Muscle layer of colon (tissue), 2 donors: Measurements from ENCODE around the gene FLNC.

ENCODE experiments used
- H3K27ac ChIP-seq: one replicate; pipeline ENCODE4 v1.7.0; 2013; ENCODE audit warnings: low read depth, mild to moderate bottlenecking, low read length, moderate library complexity
- H3K27me3 ChIP-seq, 2 donors: one replicate each; pipeline ENCODE4 v1.7.0; 2013; ENCODE audit warnings: low read length in 2 of 2, mild to moderate bottlenecking in 2 of 2; ENCODE audit not compliant: insufficient read depth in 2 of 2, control insufficient read depth in 1 of 2
- H3K36me3 ChIP-seq: one replicate; pipeline ENCODE4 v1.7.0; 2013; ENCODE audit warnings: mild to moderate bottlenecking, low read length; ENCODE audit not compliant: insufficient read depth
- H3K4me1 ChIP-seq: one replicate; pipeline ENCODE4 v1.7.0; 2013; ENCODE audit warnings: mild to moderate bottlenecking, low read length; ENCODE audit not compliant: insufficient read depth
- H3K4me3 ChIP-seq, 2 donors: one replicate each; pipeline ENCODE4 v1.7.0; 2013; ENCODE audit warnings: low read length in 2 of 2, low read depth in 1 of 2, mild to moderate bottlenecking in 1 of 2, moderate library complexity in 1 of 2
- H3K9ac ChIP-seq: one replicate; pipeline ENCODE4 v1.7.0; 2013; ENCODE audit warnings: low read length
- H3K9me3 ChIP-seq: one replicate; pipeline ENCODE4 v1.7.0; 2013; ENCODE audit warnings: mild to moderate bottlenecking, low read length
- donor health status: abdominal sarcoma.
- donor health status: Adenocarcinoma of cecum.

The FLNC gene

GRCh38 chr7:128842674-128843641, 12.8 kb downstream of the FLNC start:
- Histone ChIP-seq H3K27ac (peak overlapping the region; percentile 2), H3K4me1 (no peaks in the 10 kb centered on the region)

GRCh38 chr7:128843938-128844621, 13.9 kb downstream of the FLNC start:
- peaks cover 100% of the 10 kb centered on the region for H3K36me3 ChIP-seq

More at GRCh38 chr7:128842674-128843641, 12.8 kb downstream of the FLNC start:
- no peak overlapping the region for H3K9ac ChIP-seq
- H3K27me3 ChIP-seq = no peaks in the 10 kb centered on the region
- H3K4me3 ChIP-seq = no peak overlapping the region
- peaks cover 100% of the 10 kb centered on the region for H3K36me3 ChIP-seq
- no peaks in the 10 kb centered on the region for H3K9me3 ChIP-seq

GRCh38 chr7:128844777-128845311, 14.6 kb downstream of the FLNC start:
- Histone ChIP-seq H3K9me3 (no peaks in the 10 kb centered on the region), H3K9ac (no peak overlapping the region), H3K4me1 (no peaks in the 10 kb centered on the region), H3K27me3 (no peaks in the 10 kb centered on the region), H3K36me3 (peaks cover 100% of the 10 kb centered on the region), H3K27ac (no peak overlapping the region), H3K4me3 (no peak overlapping the region)

More at GRCh38 chr7:128843938-128844621, 13.9 kb downstream of the FLNC start:
- Histone ChIP-seq H3K27me3 (no peaks in the 10 kb centered on the region), H3K4me3 (no peak overlapping the region), H3K9me3 (no peaks in the 10 kb centered on the region), H3K27ac (no peak overlapping the region), H3K9ac (no peak overlapping the region), H3K4me1 (no peaks in the 10 kb centered on the region)

GRCh38 chr7:128845475-128845874, 15.3 kb downstream of the FLNC start:
- no peak overlapping the region for H3K4me3 ChIP-seq
- peaks cover 100% of the 10 kb centered on the region for H3K36me3 ChIP-seq
- H3K27ac ChIP-seq = no peak overlapping the region
- no peak overlapping the region for H3K9ac ChIP-seq
- no peaks in the 10 kb centered on the region for H3K4me1 ChIP-seq
- no peaks in the 10 kb centered on the region for H3K27me3 ChIP-seq
- H3K9me3 ChIP-seq = no peaks in the 10 kb centered on the region

- Histone ChIP-seq H3K27ac (no peak overlapping the region), H3K36me3 (peaks cover 100% of the 10 kb centered on the region)
Observed at GRCh38 chr7:128845987-128846386, 15.8 kb downstream of the FLNC start.

GRCh38 chr7:128846781-128847444, 16.7 kb downstream of the FLNC start:
- Histone ChIP-seq H3K27ac (no peak overlapping the region), H3K4me1 (no peaks in the 10 kb centered on the region), H3K27me3 (no peaks in the 10 kb centered on the region), H3K9me3 (no peaks in the 10 kb centered on the region), H3K36me3 (peaks cover 100% of the 10 kb centered on the region), H3K9ac (no peak overlapping the region), H3K4me3 (no peak overlapping the region)

More at GRCh38 chr7:128845987-128846386, 15.8 kb downstream of the FLNC start:
- Histone ChIP-seq H3K4me1 (no peaks in the 10 kb centered on the region), H3K9ac (no peak overlapping the region), H3K4me3 (no peak overlapping the region), H3K9me3 (no peaks in the 10 kb centered on the region), H3K27me3 (no peaks in the 10 kb centered on the region)

GRCh38 chr7:128847721-128848211, 17.6 kb downstream of the FLNC start:
- H3K27ac ChIP-seq = no peak overlapping the region
- no peaks in the 10 kb centered on the region for H3K4me1 ChIP-seq
- H3K36me3 ChIP-seq = peaks cover 100% of the 10 kb centered on the region

GRCh38 chr7:128848289-128849155, 18.3 kb downstream of the FLNC start:
- Histone ChIP-seq H3K4me1 (no peaks in the 10 kb centered on the region), H3K27ac (no peak overlapping the region), H3K4me3 (no peak overlapping the region), H3K9me3 (no peaks in the 10 kb centered on the region), H3K36me3 (peaks cover 100% of the 10 kb centered on the region), H3K9ac (no peak overlapping the region), H3K27me3 (no peaks in the 10 kb centered on the region)

More at GRCh38 chr7:128847721-128848211, 17.6 kb downstream of the FLNC start:
- H3K27me3 ChIP-seq = no peaks in the 10 kb centered on the region
- no peaks in the 10 kb centered on the region for H3K9me3 ChIP-seq
- no peak overlapping the region for H3K4me3 ChIP-seq
- no peak overlapping the region for H3K9ac ChIP-seq

GRCh38 chr7:128849156-128849515, 18.9 kb downstream of the FLNC start:
- no peak overlapping the region for H3K9ac ChIP-seq
- peaks cover 100% of the 10 kb centered on the region for H3K36me3 ChIP-seq
- H3K27ac ChIP-seq = no peak overlapping the region

GRCh38 chr7:128849804-128850490, 19.7 kb downstream of the FLNC start:
- no peak overlapping the region for H3K27ac ChIP-seq
- H3K27me3 ChIP-seq = no peaks in the 10 kb centered on the region
- no peak overlapping the region for H3K9ac ChIP-seq
- H3K9me3 ChIP-seq = no peaks in the 10 kb centered on the region
- H3K36me3 ChIP-seq = peaks cover 98% of the 10 kb centered on the region
- no peak overlapping the region for H3K4me3 ChIP-seq
- H3K4me1 ChIP-seq = no peaks in the 10 kb centered on the region

More at GRCh38 chr7:128849156-128849515, 18.9 kb downstream of the FLNC start:
- Histone ChIP-seq H3K4me1 (no peaks in the 10 kb centered on the region), H3K9me3 (no peaks in the 10 kb centered on the region), H3K4me3 (no peak overlapping the region), H3K27me3 (no peaks in the 10 kb centered on the region)
